Thoracic aorta (tissue), 2 donors: ENCODE measurements around the gene SPTLC1. TPM values are rescaled to one million over a fixed set of nuclear protein-coding genes. Genes with fewer than 3 reads are reported as not detected.
"Not testable (repeated sequence)": the region's sequence is repeated elsewhere in the genome, so short reads cannot be mapped to it uniquely, and the experiment has no call there.

ENCODE experiments used
- ATAC-seq: fragments of 150-250 bp; one replicate; pipeline ENCODE4 v1.8.0; 2017; ENCODE audit warnings: low read depth; ENCODE audit not compliant: insufficient number of reproducible peaks, low FRiP score
- DNase-seq: peaks from one replicate; pipeline ENCODE4 v3.0.0-alpha.2; 2020; ENCODE audit warnings: low spot score
- H3K27ac ChIP-seq, 2 donors: fragments of 200-600 bp; sonication (generic); 1 replicate in 1 of 2; 2 replicates in 1 of 2; pipeline ENCODE4 v1.5.1; 2016; ENCODE audit warnings: mild to moderate bottlenecking in 2 of 2, moderate library complexity in 2 of 2
- H3K27me3 ChIP-seq: fragments of 200-600 bp; sonication (generic); replicated peaks from 2 replicates; pipeline ENCODE4 v1.6.0; 2016; ENCODE audit warnings: mild to moderate bottlenecking; ENCODE audit not compliant: insufficient read depth
- H3K36me3 ChIP-seq: fragments of 200-600 bp; sonication (generic); one replicate; pipeline ENCODE4 v1.5.1; 2016
- H3K4me1 ChIP-seq, 2 donors: fragments of 200-600 bp; sonication (generic); 1 replicate in 1 of 2; 2 replicates in 1 of 2; pipeline versions ENCODE4 v1.5.1 to v1.6.0; 2016; ENCODE audit warnings: low read depth in 2 of 2, mild to moderate bottlenecking in 1 of 2; ENCODE audit not compliant: control insufficient read depth in 1 of 2
- H3K4me3 ChIP-seq: fragments of 200-600 bp; sonication (generic); 2 replicates; pipeline ENCODE4 v1.5.1; 2016; ENCODE audit warnings: mild to moderate bottlenecking
- H3K9me3 ChIP-seq: fragments of 200-600 bp; sonication (generic); 2 replicates; pipeline ENCODE4 v1.5.1; 2016
- total RNA-seq, 2 donors: library from RNA; depleted of rRNA; stranded (reverse); fragments of >200 nt; gene quantifications; one replicate each; pipeline versions ENCODE4 v1.1.0 to v1.2.3, GENCODE V29; 2016
- TF ChIP-seq, protein P1 (sequence below): fragments of 200-600 bp; sonication (generic); IDR thresholded peaks from one replicate; pipeline ENCODE4 v1.5.1; 2019; ENCODE audit warnings: antibody characterized with exemption

Gene SPTLC1
- total RNA-seq, 2 donors from 2014 or later, result 45.6 to 74.7 TPM

DNA sequence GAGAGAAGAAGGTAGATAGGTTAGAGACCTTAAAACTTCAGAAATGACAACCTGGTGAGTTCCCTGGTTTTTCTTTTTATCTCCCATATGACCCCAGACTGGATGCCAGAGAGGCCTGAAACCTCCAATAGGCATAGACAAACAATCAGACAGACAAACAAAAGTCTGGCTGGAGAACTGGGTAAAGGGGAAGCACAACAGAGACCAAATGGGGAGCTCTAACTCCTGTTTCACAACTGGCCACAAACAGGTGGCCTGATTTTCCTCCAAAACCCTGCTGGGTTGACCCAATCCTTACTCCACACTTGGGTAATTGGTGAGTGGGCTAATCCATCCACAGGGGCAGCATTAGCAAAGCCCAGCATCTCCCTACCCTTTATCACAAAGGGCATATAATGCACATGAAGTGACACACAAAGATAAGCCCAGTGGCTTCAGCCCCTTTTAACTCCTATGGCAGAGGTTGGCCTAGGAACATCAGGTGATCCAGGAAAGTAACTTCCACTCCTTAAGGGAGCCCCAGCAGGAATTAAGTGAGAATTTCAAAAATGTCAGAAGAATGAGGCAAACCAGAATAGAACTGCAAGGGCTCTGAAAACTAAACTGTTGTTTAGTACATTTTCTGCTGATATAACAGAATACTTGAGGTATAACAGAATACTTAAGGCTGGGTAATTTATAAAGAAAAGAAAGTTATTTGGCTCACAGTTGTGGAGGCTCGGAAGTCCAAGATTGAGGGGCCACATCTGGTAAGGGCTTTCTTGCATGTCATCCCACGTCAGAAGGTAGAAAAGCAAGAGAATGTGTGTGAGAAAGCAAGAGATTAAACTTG is 104.3 kb downstream of the SPTLC1 start:
- TF ChIP-seq, protein P1, sequence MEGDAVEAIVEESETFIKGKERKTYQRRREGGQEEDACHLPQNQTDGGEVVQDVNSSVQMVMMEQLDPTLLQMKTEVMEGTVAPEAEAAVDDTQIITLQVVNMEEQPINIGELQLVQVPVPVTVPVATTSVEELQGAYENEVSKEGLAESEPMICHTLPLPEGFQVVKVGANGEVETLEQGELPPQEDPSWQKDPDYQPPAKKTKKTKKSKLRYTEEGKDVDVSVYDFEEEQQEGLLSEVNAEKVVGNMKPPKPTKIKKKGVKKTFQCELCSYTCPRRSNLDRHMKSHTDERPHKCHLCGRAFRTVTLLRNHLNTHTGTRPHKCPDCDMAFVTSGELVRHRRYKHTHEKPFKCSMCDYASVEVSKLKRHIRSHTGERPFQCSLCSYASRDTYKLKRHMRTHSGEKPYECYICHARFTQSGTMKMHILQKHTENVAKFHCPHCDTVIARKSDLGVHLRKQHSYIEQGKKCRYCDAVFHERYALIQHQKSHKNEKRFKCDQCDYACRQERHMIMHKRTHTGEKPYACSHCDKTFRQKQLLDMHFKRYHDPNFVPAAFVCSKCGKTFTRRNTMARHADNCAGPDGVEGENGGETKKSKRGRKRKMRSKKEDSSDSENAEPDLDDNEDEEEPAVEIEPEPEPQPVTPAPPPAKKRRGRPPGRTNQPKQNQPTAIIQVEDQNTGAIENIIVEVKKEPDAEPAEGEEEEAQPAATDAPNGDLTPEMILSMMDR, result no peak
- Histone ChIP-seq H3K4me3 (no peak overlapping the region), H3K9me3 (no peaks in the 10 kb centered on the region), H3K36me3 (no peaks in the 10 kb centered on the region), H3K4me1 (no peaks in the 10 kb centered on the region), H3K27ac (no peak overlapping the region), H3K27me3 (no peaks in the 10 kb centered on the region)
- DNase-seq (no peak), ATAC-seq (no peak)

DNA sequence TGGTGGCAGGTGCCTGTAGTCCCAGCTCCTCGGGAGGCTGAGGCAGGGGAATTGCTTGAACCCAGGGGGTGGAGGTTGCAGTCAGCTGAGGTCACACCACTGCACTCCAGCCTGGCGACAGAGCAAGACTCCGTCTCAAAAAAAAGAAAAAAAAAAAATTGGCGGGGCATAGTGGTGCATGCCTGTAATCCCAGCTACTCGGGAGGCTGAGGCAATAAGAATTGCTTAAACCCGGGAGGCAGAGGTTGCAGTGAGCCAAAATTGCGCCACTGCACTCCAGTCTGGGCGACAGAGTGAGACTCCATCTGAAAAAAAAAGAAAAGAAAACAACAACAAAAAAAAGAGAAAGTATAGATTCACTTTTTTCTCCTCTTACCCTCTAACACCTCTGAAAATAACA is 105.0 kb downstream of the SPTLC1 start:
- not testable (repeated sequence) for H3K27me3 ChIP-seq, DNase-seq, H3K4me3 ChIP-seq, H3K27ac ChIP-seq, H3K4me1 ChIP-seq, ATAC-seq, H3K36me3 ChIP-seq, H3K9me3 ChIP-seq

DNA sequence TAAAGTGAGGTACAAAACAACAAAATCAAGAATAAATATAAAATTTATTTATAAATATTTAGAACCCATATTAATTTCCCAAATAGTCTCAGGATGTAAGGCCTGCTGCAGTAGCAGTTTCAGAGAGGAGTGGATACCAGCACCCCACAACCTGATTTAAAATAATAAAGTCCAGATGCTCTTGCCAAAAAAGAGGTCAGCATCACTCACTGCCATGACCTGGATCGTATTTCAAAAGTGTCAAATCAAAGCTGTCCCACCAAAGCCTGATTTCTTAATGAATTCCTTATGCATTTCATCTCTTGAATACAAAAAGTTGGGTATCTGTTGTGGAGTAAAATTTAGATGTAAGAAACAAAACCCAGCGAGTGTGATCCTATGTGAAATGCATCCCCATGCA is 107.2 kb downstream of the SPTLC1 start:
- Histone ChIP-seq H3K27me3 (no peaks in the 10 kb centered on the region), H3K36me3 (no peaks in the 10 kb centered on the region), H3K4me1 (no peaks in the 10 kb centered on the region), H3K4me3 (no peak overlapping the region), H3K9me3 (no peaks in the 10 kb centered on the region), H3K27ac (no peak overlapping the region)
- ATAC-seq (no peak), DNase-seq (no peak)
- TF ChIP-seq, protein P1, result no peak

DNA sequence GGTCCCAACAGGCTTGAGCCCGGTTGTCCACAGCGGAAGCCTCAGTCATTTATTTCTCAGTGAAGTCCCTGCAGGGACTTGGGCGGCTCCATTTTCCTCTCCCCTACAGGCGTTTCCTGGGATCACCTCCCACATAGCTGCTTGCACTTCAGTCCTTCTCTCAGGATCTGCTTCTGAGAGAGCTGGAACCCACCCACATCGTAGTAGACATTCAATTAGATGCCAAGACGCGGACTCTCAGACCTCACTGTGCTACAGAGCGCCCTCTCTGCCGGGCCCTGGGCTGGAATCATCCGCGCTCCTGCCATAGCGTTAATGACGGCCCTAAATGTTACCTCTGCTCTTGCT is 111.2 kb downstream of the SPTLC1 start:
- no peak overlapping the region for H3K27ac ChIP-seq
- no peak for ATAC-seq
- DNase-seq, result no peak
- H3K36me3 ChIP-seq, result no peaks in the 10 kb centered on the region
- no peak overlapping the region for H3K4me3 ChIP-seq
- TF ChIP-seq, protein P1, result no peak
- H3K4me1 ChIP-seq, result no peaks in the 10 kb centered on the region
- no peaks in the 10 kb centered on the region for H3K27me3 ChIP-seq
- H3K9me3 ChIP-seq, result no peaks in the 10 kb centered on the region

DNA sequence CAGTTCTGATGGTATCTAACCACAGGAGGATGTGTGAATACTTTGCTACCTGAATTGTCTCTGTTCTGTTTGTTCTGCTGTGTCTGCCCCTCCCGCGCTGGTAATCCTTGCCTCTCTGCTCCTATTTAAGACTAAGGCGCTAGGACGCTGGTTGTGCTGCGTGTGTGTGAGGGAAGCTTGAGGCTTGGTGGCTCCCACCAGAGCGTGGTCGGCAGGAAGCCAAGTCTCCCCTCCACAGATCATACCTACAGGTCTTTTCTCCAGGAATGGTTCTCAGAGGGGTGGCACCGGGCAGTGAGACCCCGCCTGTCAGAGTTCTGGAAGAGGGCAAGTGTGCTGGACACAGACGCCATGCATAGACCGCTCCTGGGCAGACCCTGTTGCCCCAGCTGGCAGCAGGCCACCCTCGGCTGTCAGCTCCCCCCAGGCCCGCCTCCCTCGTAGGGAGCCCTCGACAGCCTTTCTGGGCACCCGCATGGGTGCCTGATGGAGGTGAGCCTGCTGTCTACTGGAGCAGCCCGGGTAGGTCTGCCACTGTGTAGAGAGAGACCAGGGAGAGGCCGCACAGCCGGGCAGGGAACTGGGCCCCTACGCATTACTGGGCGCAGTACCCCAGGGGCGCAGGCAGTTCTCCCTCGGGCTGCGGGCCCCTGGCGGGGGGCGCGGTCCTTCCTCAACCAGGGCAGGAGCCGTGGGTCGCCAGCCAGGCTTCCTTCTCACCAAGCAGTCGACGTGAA is 111.7 kb downstream of the SPTLC1 start:
- Histone ChIP-seq H3K9me3 (no peaks in the 10 kb centered on the region), H3K4me1 (no peaks in the 10 kb centered on the region), H3K27ac (no peak overlapping the region), H3K4me3 (no peak overlapping the region), H3K27me3 (no peaks in the 10 kb centered on the region), H3K36me3 (no peaks in the 10 kb centered on the region)
- TF ChIP-seq, protein P1, result no peak
- ATAC-seq, result no peak
- no peak for DNase-seq

DNA sequence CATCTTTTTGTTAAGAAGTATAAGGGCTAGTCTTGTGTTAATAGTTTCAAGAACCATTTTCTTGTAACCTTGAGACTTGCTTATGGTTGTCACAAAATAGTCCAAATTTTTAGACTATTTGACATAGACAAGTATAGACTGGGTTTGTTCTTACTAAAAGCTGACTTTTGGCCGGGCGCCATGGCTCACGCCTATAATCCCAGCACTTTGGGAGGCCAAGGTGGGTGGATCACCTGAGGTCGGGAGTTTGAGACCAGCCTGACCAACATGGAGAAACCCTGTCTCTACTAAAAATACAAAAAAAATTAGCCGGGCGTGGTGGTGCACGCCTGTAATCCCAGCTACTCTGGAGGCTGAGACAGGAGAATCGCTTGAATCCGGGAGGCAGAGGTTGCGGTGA is 113.3 kb downstream of the SPTLC1 start:
- H3K4me1 ChIP-seq, DNase-seq, H3K36me3 ChIP-seq, H3K27me3 ChIP-seq, H3K27ac ChIP-seq, ATAC-seq, H3K9me3 ChIP-seq, H3K4me3 ChIP-seq: not testable (repeated sequence)
